ENCODE results near the gene TOLLIP. TPM values are rescaled to one million over a fixed set of nuclear protein-coding genes. Genes with fewer than 3 reads are reported as not detected.

Gene TOLLIP
- polyA plus RNA-seq, 2 donors = 44.4 to 68.0 TPM

DNA sequence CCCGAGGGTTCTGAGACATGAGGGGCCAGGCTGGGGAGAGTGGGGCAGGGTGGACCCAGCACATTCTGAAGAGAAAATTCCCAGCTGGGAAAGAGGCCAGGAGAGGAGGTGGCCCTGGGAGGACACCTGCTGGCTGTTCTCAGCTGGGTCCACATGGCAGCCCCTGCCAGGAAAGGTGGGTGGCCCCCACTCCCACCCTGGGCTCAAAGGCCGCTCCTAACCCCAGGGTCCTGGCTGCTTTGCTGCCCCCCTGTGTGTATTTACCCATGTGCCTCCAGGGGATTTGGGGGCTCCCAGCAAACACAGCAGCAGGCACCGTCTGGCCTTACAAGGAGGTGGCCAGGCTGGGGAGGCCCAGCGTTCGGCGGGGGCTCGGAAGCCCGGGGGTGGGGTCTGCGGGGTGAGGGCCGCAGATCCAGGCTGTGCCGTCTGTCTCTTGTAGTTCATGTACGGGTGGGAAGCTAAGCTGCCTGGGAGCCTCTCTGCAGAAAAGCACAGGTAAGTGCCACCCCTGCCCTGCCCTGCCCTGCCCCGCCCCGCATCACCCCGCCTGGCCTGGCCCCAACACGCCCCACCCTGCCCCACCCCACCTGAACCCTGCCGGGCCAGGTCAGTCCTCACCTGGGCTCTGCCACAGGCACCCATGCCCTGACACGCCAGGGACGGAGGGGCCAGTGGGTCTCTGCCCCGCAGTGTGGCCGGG is 75.9 kb downstream of the TOLLIP start:
- Histone ChIP-seq H3K4me1 (ENCODE audit: control insufficient read depth in 2 of 2, insufficient read depth in 2 of 2, low read length in 1 of 2) (peaks cover 0 to 21% of the 10 kb centered on the region in 2 donors), H3K27ac (ENCODE audit: low read depth in 2 of 2, low read length in 1 of 2) (no peak overlapping the region), H3K27me3 (ENCODE audit: control insufficient read depth in 1 of 2, insufficient read depth in 2 of 2, low read length in 2 of 2) (no peaks in the 10 kb centered on the region), H3K9me3 (ENCODE audit: control insufficient read depth in 2 of 2, insufficient read depth in 1 of 2, low read depth in 1 of 2, low read length in 1 of 2) (no peaks in the 10 kb centered on the region), H3K4me3 (ENCODE audit: low read depth in 1 of 2, low read length in 2 of 2) (no peak overlapping the region), H3K36me3 (ENCODE audit: control insufficient read depth in 2 of 2, insufficient read depth in 2 of 2, low read length in 1 of 2) (no peaks in the 10 kb centered on the region)
- WGBS, 2 donors = 54 to 59% methylated on average over 18 to 21 of the region's 21 CpGs

GRCh38 chr11:1232883-1233321 is 76.5 kb downstream of the TOLLIP start:
- H3K27ac ChIP-seq (ENCODE audit: low read depth in 2 of 2, low read length in 1 of 2) = no peak overlapping the region
- WGBS, 2 donors = 54 to 63% methylated on average over 29 to 30 of the region's 30 CpGs
- no peak overlapping the region for H3K4me3 ChIP-seq (ENCODE audit: low read depth in 1 of 2, low read length in 2 of 2)
- no peaks in the 10 kb centered on the region for H3K9me3 ChIP-seq (ENCODE audit: control insufficient read depth in 2 of 2, insufficient read depth in 1 of 2, low read depth in 1 of 2, low read length in 1 of 2)
- no peaks in the 10 kb centered on the region for H3K27me3 ChIP-seq (ENCODE audit: control insufficient read depth in 1 of 2, insufficient read depth in 2 of 2, low read length in 2 of 2)
- H3K4me1 ChIP-seq (ENCODE audit: control insufficient read depth in 2 of 2, insufficient read depth in 2 of 2, low read length in 1 of 2) = peaks cover 0 to 19% of the 10 kb centered on the region in 2 donors
- no peaks in the 10 kb centered on the region for H3K36me3 ChIP-seq (ENCODE audit: control insufficient read depth in 2 of 2, insufficient read depth in 2 of 2, low read length in 1 of 2)

- WGBS, 2 donors = 75 to 76% methylated on average over 41 to 46 of the region's 46 CpGs
Measured at GRCh38 chr11:1232021-1232882, 77.2 kb downstream of the TOLLIP start.

GRCh38 chr11:1231396-1232020 is 77.9 kb downstream of the TOLLIP start:
- H3K4me1 ChIP-seq (ENCODE audit: control insufficient read depth in 2 of 2, insufficient read depth in 2 of 2, low read length in 1 of 2) = peaks cover 0 to 18% of the 10 kb centered on the region in 2 donors
- H3K36me3 ChIP-seq (ENCODE audit: control insufficient read depth in 2 of 2, insufficient read depth in 2 of 2, low read length in 1 of 2) = no peaks in the 10 kb centered on the region
- H3K9me3 ChIP-seq (ENCODE audit: control insufficient read depth in 2 of 2, insufficient read depth in 1 of 2, low read depth in 1 of 2, low read length in 1 of 2) = no peaks in the 10 kb centered on the region
- H3K27me3 ChIP-seq (ENCODE audit: control insufficient read depth in 1 of 2, insufficient read depth in 2 of 2, low read length in 2 of 2) = no peaks in the 10 kb centered on the region
- H3K27ac ChIP-seq (ENCODE audit: low read depth in 2 of 2, low read length in 1 of 2) = no peak overlapping the region
- H3K4me3 ChIP-seq (ENCODE audit: low read depth in 1 of 2, low read length in 2 of 2) = no peak overlapping the region
- WGBS, 2 donors = 53% methylated on average over 21 to 22 of the region's 22 CpGs

More at GRCh38 chr11:1232021-1232882, 77.2 kb downstream of the TOLLIP start:
- no peaks in the 10 kb centered on the region for H3K36me3 ChIP-seq (ENCODE audit: control insufficient read depth in 2 of 2, insufficient read depth in 2 of 2, low read length in 1 of 2)
- H3K9me3 ChIP-seq (ENCODE audit: control insufficient read depth in 2 of 2, insufficient read depth in 1 of 2, low read depth in 1 of 2, low read length in 1 of 2) = no peaks in the 10 kb centered on the region
- H3K4me3 ChIP-seq (ENCODE audit: low read depth in 1 of 2, low read length in 2 of 2) = no peak overlapping the region
- peaks cover 0 to 18% of the 10 kb centered on the region in 2 donors for H3K4me1 ChIP-seq (ENCODE audit: control insufficient read depth in 2 of 2, insufficient read depth in 2 of 2, low read length in 1 of 2)
- no peak overlapping the region for H3K27ac ChIP-seq (ENCODE audit: low read depth in 2 of 2, low read length in 1 of 2)
- no peaks in the 10 kb centered on the region for H3K27me3 ChIP-seq (ENCODE audit: control insufficient read depth in 1 of 2, insufficient read depth in 2 of 2, low read length in 2 of 2)

DNA sequence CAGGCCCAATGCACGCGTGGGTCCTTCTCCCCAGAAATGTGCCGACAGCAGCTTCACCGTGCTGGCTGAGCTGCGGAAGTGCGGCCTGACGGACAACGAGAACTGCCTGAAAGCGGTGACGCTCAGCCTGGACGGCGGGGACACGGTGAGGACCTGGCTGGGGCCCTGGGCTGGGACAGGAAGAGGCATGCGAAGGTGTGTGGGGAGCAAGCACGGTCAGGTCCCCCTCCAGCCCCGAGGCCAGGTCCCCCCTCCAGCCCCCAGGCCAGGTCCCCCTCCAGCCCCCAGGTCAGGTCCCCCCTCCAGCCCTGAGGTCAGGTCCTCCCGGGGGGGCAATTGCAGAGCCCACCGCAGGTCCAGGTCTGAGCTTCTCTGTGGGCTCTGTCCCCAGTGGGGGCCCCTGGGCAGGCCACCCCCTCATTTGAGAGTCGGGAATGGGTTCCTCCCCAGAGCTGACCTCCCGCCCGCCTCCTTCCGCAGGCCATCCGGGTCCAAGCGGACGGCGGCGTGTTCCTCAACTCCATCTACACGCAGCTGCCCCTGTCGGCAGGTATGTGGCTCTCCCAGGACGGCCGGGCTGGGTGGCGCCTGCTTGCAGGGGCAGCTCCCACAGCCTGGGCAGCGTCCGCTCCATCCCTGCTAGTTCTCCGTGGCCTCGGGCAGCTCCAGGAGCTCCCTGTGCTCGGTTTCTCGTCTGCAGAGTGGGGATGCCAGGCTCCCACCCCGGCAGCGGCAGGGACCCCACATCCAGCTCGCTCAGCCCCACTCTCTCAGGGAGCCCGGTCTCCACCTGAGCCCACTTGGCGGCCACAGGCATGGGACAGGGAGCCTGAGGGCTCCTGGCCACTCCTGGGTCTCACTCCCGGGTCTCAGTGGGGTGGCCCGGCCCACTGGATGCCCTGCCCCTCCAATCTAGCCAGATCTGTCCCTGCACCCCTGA is 78.7 kb downstream of the TOLLIP start:
- H3K27ac ChIP-seq (ENCODE audit: low read depth in 2 of 2, low read length in 1 of 2) = no peak overlapping the region
- peaks cover 0 to 18% of the 10 kb centered on the region in 2 donors for H3K4me1 ChIP-seq (ENCODE audit: control insufficient read depth in 2 of 2, insufficient read depth in 2 of 2, low read length in 1 of 2)
- WGBS, 2 donors = 67 to 71% methylated on average over 44 to 45 of the region's 45 CpGs
- no peak overlapping the region for H3K4me3 ChIP-seq (ENCODE audit: low read depth in 1 of 2, low read length in 2 of 2)
- H3K36me3 ChIP-seq (ENCODE audit: control insufficient read depth in 2 of 2, insufficient read depth in 2 of 2, low read length in 1 of 2) = no peaks in the 10 kb centered on the region
- no peaks in the 10 kb centered on the region for H3K9me3 ChIP-seq (ENCODE audit: control insufficient read depth in 2 of 2, insufficient read depth in 1 of 2, low read depth in 1 of 2, low read length in 1 of 2)
- H3K27me3 ChIP-seq (ENCODE audit: control insufficient read depth in 1 of 2, insufficient read depth in 2 of 2, low read length in 2 of 2) = no peaks in the 10 kb centered on the region

GRCh38 chr11:1230121-1230455 is 79.3 kb downstream of the TOLLIP start:
- WGBS, 2 donors = 74 to 78% methylated on average over 5 of the region's 5 CpGs
- Histone ChIP-seq H3K4me1 (ENCODE audit: control insufficient read depth in 2 of 2, insufficient read depth in 2 of 2, low read length in 1 of 2) (peaks cover 0 to 18% of the 10 kb centered on the region in 2 donors), H3K36me3 (ENCODE audit: control insufficient read depth in 2 of 2, insufficient read depth in 2 of 2, low read length in 1 of 2) (no peaks in the 10 kb centered on the region), H3K4me3 (ENCODE audit: low read depth in 1 of 2, low read length in 2 of 2) (no peak overlapping the region), H3K27ac (ENCODE audit: low read depth in 2 of 2, low read length in 1 of 2) (no peak overlapping the region), H3K9me3 (ENCODE audit: control insufficient read depth in 2 of 2, insufficient read depth in 1 of 2, low read depth in 1 of 2, low read length in 1 of 2) (no peaks in the 10 kb centered on the region), H3K27me3 (ENCODE audit: control insufficient read depth in 1 of 2, insufficient read depth in 2 of 2, low read length in 2 of 2) (no peaks in the 10 kb centered on the region)

DNA sequence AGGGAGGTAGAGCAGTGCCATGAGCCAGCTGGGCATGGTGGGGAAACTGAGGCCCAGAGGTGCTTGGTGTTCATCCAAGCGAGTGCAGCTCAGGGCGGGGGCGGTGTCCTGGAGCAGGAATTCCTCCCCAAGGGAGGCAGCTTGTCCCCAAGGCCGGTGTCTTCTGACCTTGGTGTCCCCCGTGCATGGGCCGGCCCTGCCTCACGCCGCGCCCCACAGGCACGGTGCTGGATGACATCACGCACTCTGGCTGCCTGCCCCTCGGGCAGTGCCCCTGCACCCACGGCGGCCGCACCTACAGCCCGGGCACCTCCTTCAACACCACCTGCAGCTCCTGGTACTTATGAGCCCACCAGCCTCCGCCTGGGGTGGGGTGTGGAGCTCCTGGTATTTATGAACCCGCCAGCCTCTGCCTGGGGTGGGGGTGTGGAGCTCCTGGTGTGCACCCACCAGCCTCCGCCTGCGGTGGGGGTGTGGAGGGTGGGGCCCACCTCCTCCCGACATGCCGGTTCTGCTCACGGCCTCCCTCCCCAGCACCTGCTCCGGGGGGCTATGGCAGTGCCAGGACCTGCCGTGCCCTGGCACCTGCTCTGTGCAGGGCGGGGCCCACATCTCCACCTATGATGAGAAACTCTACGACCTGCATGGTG is 79.8 kb downstream of the TOLLIP start:
- Histone ChIP-seq H3K4me3 (ENCODE audit: low read depth in 1 of 2, low read length in 2 of 2) (no peak overlapping the region), H3K9me3 (ENCODE audit: control insufficient read depth in 2 of 2, insufficient read depth in 1 of 2, low read depth in 1 of 2, low read length in 1 of 2) (no peaks in the 10 kb centered on the region), H3K27me3 (ENCODE audit: control insufficient read depth in 1 of 2, insufficient read depth in 2 of 2, low read length in 2 of 2) (no peaks in the 10 kb centered on the region), H3K36me3 (ENCODE audit: control insufficient read depth in 2 of 2, insufficient read depth in 2 of 2, low read length in 1 of 2) (no peaks in the 10 kb centered on the region), H3K4me1 (ENCODE audit: control insufficient read depth in 2 of 2, insufficient read depth in 2 of 2, low read length in 1 of 2) (peaks cover 0 to 18% of the 10 kb centered on the region in 2 donors), H3K27ac (ENCODE audit: low read depth in 2 of 2, low read length in 1 of 2) (no peak overlapping the region)
- 54 to 59% methylated on average over 27 of the region's 27 CpGs for WGBS, 2 donors

- no peak overlapping the region for H3K4me3 ChIP-seq (ENCODE audit: low read depth in 1 of 2, low read length in 2 of 2)
- no peak overlapping the region for H3K27ac ChIP-seq (ENCODE audit: low read depth in 2 of 2, low read length in 1 of 2)
- H3K4me1 ChIP-seq (ENCODE audit: control insufficient read depth in 2 of 2, insufficient read depth in 2 of 2, low read length in 1 of 2) = peaks cover 0 to 17% of the 10 kb centered on the region in 2 donors
- no peaks in the 10 kb centered on the region for H3K9me3 ChIP-seq (ENCODE audit: control insufficient read depth in 2 of 2, insufficient read depth in 1 of 2, low read depth in 1 of 2, low read length in 1 of 2)
- WGBS, 2 donors = 62 to 71% methylated on average over 16 to 18 of the region's 18 CpGs
- H3K36me3 ChIP-seq (ENCODE audit: control insufficient read depth in 2 of 2, insufficient read depth in 2 of 2, low read length in 1 of 2) = no peaks in the 10 kb centered on the region
- H3K27me3 ChIP-seq (ENCODE audit: control insufficient read depth in 1 of 2, insufficient read depth in 2 of 2, low read length in 2 of 2) = no peaks in the 10 kb centered on the region
Measured at GRCh38 chr11:1228921-1229451, 80.4 kb downstream of the TOLLIP start.
